Prostate gland (tissue), 2 donors: Measurements from ENCODE around the gene MYO9A.

Source experiments
- CTCF ChIP-seq, 4 experiments: fragments of 200-600 bp in 2 of 4; fragments of 450-650 bp in 2 of 4; sonication (generic) in 2 of 4; IDR thresholded peaks; 1 replicate in 3 of 4; 2 replicates in 1 of 4; pipeline ENCODE4 v1.5.1; 2016 to 2019; ENCODE audit warnings: antibody characterized with exemption in 4 of 4, mild to moderate bottlenecking in 2 of 4, moderate library complexity in 2 of 4
- POLR2A ChIP-seq: fragments of 450-650 bp; IDR thresholded peaks from one replicate; pipeline ENCODE4 v1.6.1; 2016; ENCODE audit warnings: antibody characterized with exemption, mild to moderate bottlenecking

GRCh38 chr15:72096796-72097195 is 21.2 kb downstream of the MYO9A start:
- TF ChIP-seq CTCF (IDR thresholded peaks at IDR 0.05) (no peak), POLR2A (no peak)
